ENCODE data around the gene SH3BP2.

The SH3BP2 gene

DNA sequence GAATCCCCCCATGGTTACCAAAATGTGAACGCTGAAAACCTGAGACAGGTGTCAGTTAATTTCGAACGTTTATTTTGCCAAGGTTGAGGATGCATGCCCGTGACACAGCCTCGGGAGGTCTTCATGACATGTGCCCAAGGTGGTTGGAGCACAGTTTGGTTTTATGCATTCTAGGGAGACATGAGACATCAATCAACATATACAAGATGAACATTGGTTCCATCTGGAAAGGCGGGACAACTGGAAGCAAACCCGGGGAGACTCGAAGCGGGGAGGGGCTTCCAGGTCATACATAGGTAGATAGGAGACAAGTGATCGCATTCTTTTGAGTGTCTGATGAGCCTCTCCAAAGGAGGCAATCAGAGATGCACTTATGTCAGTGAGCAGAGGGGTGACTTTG is 11.0 kb upstream of the SH3BP2 start:
- FAIRE-seq (no peak), DNase-seq (ENCODE audit: insufficient read length, low spot score) (no peak)
- TF ChIP-seq PAX5 (IDR thresholded peaks at IDR 0.05; ENCODE audit: insufficient read depth, low read length, severe bottlenecking), result no peak
- no peak for TF ChIP-seq POLR2AphosphoS5 (IDR thresholded peaks at IDR 0.05; ENCODE audit: low read depth, low read length)
- TF ChIP-seq SPI1 (IDR thresholded peaks at IDR 0.05; ENCODE audit: low read depth, low read length), result no peak
- TF ChIP-seq POU2F2 (IDR thresholded peaks at IDR 0.05; ENCODE audit: low read depth, low read length), result no peak
- no peak for TF ChIP-seq TAF1 (IDR thresholded peaks at IDR 0.05; ENCODE audit: low read depth, low read length)
- TF ChIP-seq POLR2A (IDR thresholded peaks at IDR 0.05; ENCODE audit: low read depth, low read length), result no peak

DNA sequence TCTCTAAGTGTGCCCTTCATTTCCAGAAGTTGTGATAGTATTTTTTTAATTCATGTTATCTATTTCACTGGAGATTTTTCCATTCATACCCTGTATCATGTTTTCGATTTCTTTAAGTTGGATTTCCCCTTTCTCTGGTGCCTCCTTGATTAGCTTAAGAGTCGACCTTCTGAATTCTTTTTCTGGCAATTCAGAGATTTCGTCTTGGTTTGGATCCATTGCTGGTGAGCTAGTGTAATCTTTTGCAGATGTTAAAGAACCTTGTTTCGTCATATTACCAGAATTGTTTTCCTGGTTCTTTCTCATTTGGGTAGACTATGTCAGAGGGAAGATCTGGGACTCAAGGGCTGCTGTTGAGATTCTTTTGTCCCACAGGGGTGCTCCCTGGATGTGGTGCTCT is 9.1 kb upstream of the SH3BP2 start:
- DNase-seq (ENCODE audit: insufficient read length, low spot score) (no peak), FAIRE-seq (no peak)
- TF ChIP-seq SPI1 (IDR thresholded peaks at IDR 0.05; ENCODE audit: low read depth, low read length) (no peak), POLR2AphosphoS5 (IDR thresholded peaks at IDR 0.05; ENCODE audit: low read depth, low read length) (no peak)

DNA sequence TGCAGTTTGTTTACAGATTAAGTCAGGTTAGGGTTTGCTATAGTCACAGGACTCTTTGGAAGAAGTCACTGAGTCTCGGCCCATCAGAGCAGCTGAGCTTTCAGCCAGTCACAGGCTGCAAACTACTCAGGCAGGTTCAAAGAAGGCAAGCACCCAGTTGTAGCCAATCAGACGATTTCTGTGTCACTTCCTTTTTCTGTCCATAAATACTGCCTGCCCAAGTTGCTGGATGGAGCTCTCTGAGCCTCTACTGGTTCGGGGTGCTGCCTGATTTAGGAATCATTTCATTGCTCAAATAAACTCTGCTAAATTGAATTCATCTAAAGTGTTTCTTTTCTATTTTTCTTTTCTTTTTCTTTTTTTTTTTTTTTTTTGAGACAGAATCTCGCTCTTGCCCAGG is 7.3 kb upstream of the SH3BP2 start:
- DNase-seq (ENCODE audit: insufficient read length, low spot score) (no peak), FAIRE-seq (peak; percentile 93)
- TF ChIP-seq SPI1 (IDR thresholded peaks at IDR 0.05; ENCODE audit: low read depth, low read length), result peak; percentile 87
- TF ChIP-seq POU2F2 (IDR thresholded peaks at IDR 0.05; ENCODE audit: low read depth, low read length), result no peak

DNA sequence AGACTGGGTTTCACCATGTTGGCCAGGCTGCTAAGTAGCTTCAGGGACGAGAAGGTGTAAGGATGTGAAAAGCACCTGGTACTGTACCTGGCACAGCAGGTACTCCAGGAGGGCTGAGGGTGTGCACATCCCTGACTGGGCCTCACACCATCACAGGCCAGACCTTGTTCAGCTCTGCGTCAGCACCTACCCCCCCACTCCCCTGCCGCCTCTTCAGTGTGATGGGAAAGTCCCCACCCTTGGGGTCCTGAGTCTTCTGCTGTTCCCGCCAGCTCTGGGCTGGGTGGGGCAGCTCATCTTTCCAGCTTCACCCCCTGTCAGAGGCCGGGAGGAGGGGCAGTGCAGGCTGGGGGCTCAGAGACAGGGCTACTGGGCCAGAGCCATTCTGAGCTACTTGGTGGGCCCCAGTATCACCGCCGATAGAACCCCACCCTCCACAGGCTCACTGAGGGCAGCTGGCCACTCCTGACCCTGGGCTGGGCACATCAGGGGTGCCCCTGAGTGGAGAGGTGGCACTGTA is 6.7 kb upstream of the SH3BP2 start:
- DNase-seq (ENCODE audit: insufficient read length, low spot score), result no peak
- TF ChIP-seq POLR2A (IDR thresholded peaks at IDR 0.05; ENCODE audit: low read depth, low read length) (no peak), SPI1 (IDR thresholded peaks at IDR 0.05; ENCODE audit: low read depth, low read length) (no peak), POLR2AphosphoS5 (IDR thresholded peaks at IDR 0.05; ENCODE audit: low read depth, low read length) (no peak), TAF1 (IDR thresholded peaks at IDR 0.05; ENCODE audit: low read depth, low read length) (no peak), PAX5 (IDR thresholded peaks at IDR 0.05; ENCODE audit: insufficient read depth, low read length, severe bottlenecking) (no peak), POU2F2 (IDR thresholded peaks at IDR 0.05; ENCODE audit: low read depth, low read length) (no peak)
- peak; percentile 93 for FAIRE-seq

DNA sequence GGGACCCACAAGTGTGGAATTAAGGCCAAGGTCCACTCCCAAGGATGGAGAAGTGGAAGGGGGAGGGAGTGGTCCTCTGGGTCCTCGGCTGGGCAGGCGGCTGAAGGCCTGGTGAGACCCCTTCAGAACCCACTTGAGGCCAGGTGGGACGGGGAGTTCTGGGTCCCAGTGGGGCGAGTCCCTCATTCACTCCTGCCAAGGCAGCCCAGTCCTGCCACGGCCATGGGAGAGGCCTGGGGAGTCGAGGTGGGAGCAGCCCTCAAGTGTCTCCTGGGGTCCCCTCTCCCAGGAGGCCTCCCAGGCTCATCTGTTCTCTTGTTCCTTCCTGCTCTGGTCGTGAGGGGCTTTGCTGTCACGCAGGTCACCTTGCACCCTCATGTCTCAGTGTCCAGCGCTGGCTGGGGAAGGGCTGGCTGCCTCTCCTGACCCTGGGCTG is 6.1 kb upstream of the SH3BP2 start:
- FAIRE-seq, result no peak
- TF ChIP-seq POLR2A (IDR thresholded peaks at IDR 0.05; ENCODE audit: low read depth, low read length) (no peak), SPI1 (IDR thresholded peaks at IDR 0.05; ENCODE audit: low read depth, low read length) (no peak), POU2F2 (IDR thresholded peaks at IDR 0.05; ENCODE audit: low read depth, low read length) (no peak), TAF1 (IDR thresholded peaks at IDR 0.05; ENCODE audit: low read depth, low read length) (no peak), POLR2AphosphoS5 (IDR thresholded peaks at IDR 0.05; ENCODE audit: low read depth, low read length) (no peak), PAX5 (IDR thresholded peaks at IDR 0.05; ENCODE audit: insufficient read depth, low read length, severe bottlenecking) (no peak)
- DNase-seq (ENCODE audit: insufficient read length, low spot score), result no peak

DNA sequence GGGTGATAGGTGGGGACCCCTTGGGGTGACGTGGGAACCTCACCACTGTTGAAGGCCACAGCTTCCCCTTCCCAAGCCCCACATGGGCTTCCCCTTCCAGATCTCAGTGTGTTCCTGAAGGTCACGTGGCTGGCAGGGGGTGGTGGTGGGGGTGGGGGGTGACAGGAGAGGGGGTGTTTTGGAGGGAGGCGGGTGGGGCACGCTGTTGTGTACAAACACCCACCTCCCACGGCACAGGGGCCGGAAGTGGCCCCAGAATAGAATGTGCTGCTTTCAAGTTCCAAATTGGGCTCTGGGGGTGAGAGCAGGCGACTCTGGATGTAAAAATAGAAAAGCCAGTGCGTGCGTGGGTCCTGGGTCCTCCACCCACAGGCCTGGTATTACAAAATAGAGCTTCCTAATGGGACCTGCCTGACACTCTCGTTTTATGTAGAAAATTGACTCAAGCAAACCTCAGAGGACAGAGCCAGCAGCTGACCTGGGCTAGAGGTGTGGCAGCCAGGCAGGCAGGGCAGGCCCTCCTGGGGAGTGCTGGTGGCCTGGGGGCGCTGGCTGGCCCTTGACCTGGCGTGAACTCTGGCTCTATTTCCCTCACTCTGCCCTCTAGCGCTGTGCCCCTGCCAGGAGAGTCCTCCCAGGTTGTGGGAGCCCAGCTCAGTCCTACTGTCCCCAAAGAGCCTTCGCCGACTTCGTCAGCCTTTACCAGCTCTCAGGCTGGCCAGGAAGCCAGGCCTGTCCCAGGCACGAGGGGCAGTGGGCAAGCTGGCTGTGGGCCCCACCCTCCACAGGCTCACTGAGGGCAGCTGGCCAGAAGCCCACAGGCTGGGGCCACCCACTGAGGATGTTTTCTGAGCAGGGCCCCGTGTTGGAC is 5.4 kb upstream of the SH3BP2 start:
- FAIRE-seq, result peak; percentile 96
- TF ChIP-seq TAF1 (IDR thresholded peaks at IDR 0.05; ENCODE audit: low read depth, low read length) (no peak), PAX5 (IDR thresholded peaks at IDR 0.05; ENCODE audit: insufficient read depth, low read length, severe bottlenecking) (peak; percentile 88), POU2F2 (IDR thresholded peaks at IDR 0.05; ENCODE audit: low read depth, low read length) (peak; percentile 83), SPI1 (IDR thresholded peaks at IDR 0.05; ENCODE audit: low read depth, low read length) (peak; percentile 24; the same call in 1 of the 2 replicates), POLR2AphosphoS5 (IDR thresholded peaks at IDR 0.05; ENCODE audit: low read depth, low read length) (no peak), POLR2A (IDR thresholded peaks at IDR 0.05; ENCODE audit: low read depth, low read length) (no peak)
- peak; percentile 80 for DNase-seq (ENCODE audit: insufficient read length, low spot score)

DNA sequence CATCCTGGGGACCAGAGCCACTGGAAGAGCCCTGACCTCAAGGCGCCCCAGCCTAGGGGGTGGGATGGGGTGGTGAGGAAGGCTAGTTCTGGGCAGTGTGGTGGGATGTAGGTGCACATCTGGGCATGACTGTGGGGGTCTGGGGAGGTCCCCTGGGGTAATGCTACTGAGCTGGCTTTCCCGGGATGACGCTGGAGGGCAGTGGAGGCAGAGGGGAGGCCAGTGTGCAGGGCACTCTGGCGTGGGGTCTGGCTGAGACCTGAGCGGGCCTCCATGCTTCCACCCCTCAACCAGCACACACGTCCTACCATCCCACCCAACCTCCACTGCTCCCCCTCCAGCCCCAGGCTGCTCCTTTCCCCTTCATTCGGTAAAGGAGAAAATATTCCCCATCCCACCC is 4.8 kb upstream of the SH3BP2 start:
- no peak for DNase-seq (ENCODE audit: insufficient read length, low spot score)
- no peak for FAIRE-seq
- TF ChIP-seq PAX5 (IDR thresholded peaks at IDR 0.05; ENCODE audit: insufficient read depth, low read length, severe bottlenecking), result no peak
- no peak for TF ChIP-seq TAF1 (IDR thresholded peaks at IDR 0.05; ENCODE audit: low read depth, low read length)
- TF ChIP-seq POU2F2 (IDR thresholded peaks at IDR 0.05; ENCODE audit: low read depth, low read length), result no peak
- TF ChIP-seq POLR2A (IDR thresholded peaks at IDR 0.05; ENCODE audit: low read depth, low read length), result no peak
- TF ChIP-seq SPI1 (IDR thresholded peaks at IDR 0.05; ENCODE audit: low read depth, low read length), result no peak
- no peak for TF ChIP-seq POLR2AphosphoS5 (IDR thresholded peaks at IDR 0.05; ENCODE audit: low read depth, low read length)

DNA sequence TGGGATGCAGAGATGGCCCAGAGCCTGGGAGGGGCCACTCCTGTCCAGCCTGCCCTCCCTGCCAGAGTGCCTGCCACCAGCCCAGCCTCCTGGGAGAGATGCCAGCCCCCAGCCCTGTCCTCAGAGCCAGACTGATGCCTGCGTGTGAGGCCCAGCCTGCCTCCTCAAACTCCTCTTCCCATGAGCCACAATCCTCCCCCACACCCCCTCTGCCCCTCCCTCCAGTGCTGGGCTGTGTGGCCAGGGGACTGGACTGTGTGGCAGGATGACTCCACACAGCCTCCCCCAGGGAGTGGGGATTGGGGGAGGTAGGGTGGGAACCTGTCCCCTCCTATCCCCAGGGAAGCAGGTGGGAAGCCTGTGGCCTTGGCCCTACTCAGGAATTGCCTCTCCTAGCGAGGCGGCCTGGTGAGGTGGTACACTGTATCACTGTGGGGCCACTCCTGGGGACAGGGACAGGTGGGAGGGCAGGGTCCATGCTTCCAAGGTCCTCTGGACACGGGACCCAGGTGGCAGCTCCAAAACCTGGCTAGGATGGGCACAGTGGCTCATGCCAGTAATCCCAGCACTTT is 4.3 kb upstream of the SH3BP2 start:
- no peak for TF ChIP-seq TAF1 (IDR thresholded peaks at IDR 0.05; ENCODE audit: low read depth, low read length)
- DNase-seq (ENCODE audit: insufficient read length, low spot score) (no peak), FAIRE-seq (peak; percentile 47)

DNA sequence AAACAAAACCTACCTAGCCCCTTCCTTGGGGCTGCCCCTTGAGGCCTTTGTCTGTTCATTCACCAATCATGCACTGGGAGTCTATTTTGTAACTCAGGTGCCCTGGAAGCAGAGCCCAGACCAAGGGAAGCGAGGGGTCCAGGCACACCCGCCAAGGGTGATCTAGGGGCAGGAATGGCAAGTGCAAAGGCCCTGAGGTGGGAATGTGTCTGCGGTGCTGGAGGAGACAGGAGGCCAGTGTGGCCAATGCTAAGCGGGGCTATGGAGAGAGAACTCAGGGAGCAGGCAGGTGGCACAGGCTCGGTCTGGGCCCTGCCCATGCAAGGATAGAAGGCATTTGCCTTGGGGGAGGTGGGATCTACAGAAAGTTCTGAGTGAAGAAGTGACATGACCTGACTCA is 3.5 kb upstream of the SH3BP2 start:
- no peak for DNase-seq (ENCODE audit: insufficient read length, low spot score)
- FAIRE-seq, result peak; percentile 74
- TF ChIP-seq SPI1 (IDR thresholded peaks at IDR 0.05; ENCODE audit: low read depth, low read length), result no peak
- no peak for TF ChIP-seq POU2F2 (IDR thresholded peaks at IDR 0.05; ENCODE audit: low read depth, low read length)
- no peak for TF ChIP-seq POLR2A (IDR thresholded peaks at IDR 0.05; ENCODE audit: low read depth, low read length)
- TF ChIP-seq PAX5 (IDR thresholded peaks at IDR 0.05; ENCODE audit: insufficient read depth, low read length, severe bottlenecking), result no peak
- no peak for TF ChIP-seq TAF1 (IDR thresholded peaks at IDR 0.05; ENCODE audit: low read depth, low read length)
- no peak for TF ChIP-seq POLR2AphosphoS5 (IDR thresholded peaks at IDR 0.05; ENCODE audit: low read depth, low read length)
